ENCODE data around the gene NKX2-8. TPM values are rescaled to one million over a fixed set of nuclear protein-coding genes. Genes with fewer than 3 reads are reported as not detected.

Gene NKX2-8
- total and polyA plus RNA-seq, 2 experiments from 2014 or later, result 0.83 TPM; not detected in 1

- H3K4me3 Mint-ChIP-seq, result peak overlapping the region; percentile 54
- Histone ChIP-seq H3K9me2 (ENCODE audit: insufficient read depth) (no peaks in the 10 kb centered on the region), H3K79me2 (replicated peaks; ENCODE audit: insufficient read depth) (no peaks in the 10 kb centered on the region), H3F3A (replicated peaks; ENCODE audit: low read depth) (peaks cover 23% of the 10 kb centered on the region), H3K27me3 (ENCODE audit: insufficient read depth) (peaks cover 100% of the 10 kb centered on the region), H3K36me3 (ENCODE audit: insufficient read depth) (no peaks in the 10 kb centered on the region), H3K4me3 (peak overlapping the region; percentile 58), H4K20me1 (replicated peaks; ENCODE audit: insufficient read depth) (peaks cover 22% of the 10 kb centered on the region), H3K4me2 (peak overlapping the region; percentile 83), H2AFZ (peak overlapping the region; percentile 69), H3K4me1 (ENCODE audit: insufficient read depth) (peaks cover 44% of the 10 kb centered on the region), H3K27ac (ENCODE audit: low read depth) (no peak overlapping the region)
- no peak for DNase-seq (ENCODE audit: low spot score)
- no peak overlapping the region for H3K27ac Mint-ChIP-seq
- no peak; the same call in 2 of the 3 replicates for ATAC-seq
- H3K9me3 Mint-ChIP-seq, result no peaks in the 10 kb centered on the region
- TF ChIP-seq REST (IDR thresholded peaks at IDR 0.05; ENCODE audit: unreplicated experiment), result no peak
- TF ChIP-seq EZH2 (IDR thresholded peaks at IDR 0.05; ENCODE audit: low read depth, unreplicated experiment), result peak; percentile 97
- H3K4me1 Mint-ChIP-seq, result peaks cover 23% of the 10 kb centered on the region
- H3K36me3 Mint-ChIP-seq (ENCODE audit: low read depth), result no peaks in the 10 kb centered on the region
- H3K27me3 Mint-ChIP-seq (ENCODE audit: insufficient read depth, low read depth, poor library complexity), result peaks cover 69% of the 10 kb centered on the region
Measured at GRCh38 chr14:36582874-36583241, 444 bp upstream of the NKX2-8 start.

GRCh38 chr14:36580856-36581831 lies 1.3 kb downstream of the NKX2-8 start:
- H3K27ac Mint-ChIP-seq, result no peak overlapping the region
- peak overlapping the region; percentile 83 for H3K4me2 ChIP-seq
- peak overlapping the region; percentile 63 for H2AFZ ChIP-seq
- no peaks in the 10 kb centered on the region for H3K9me2 ChIP-seq (ENCODE audit: insufficient read depth)
- peak; percentile 38 for ATAC-seq
- H3K36me3 ChIP-seq (ENCODE audit: insufficient read depth), result no peaks in the 10 kb centered on the region
- no peaks in the 10 kb centered on the region for H3K79me2 ChIP-seq (replicated peaks; ENCODE audit: insufficient read depth)
- no peaks in the 10 kb centered on the region for H3K9me3 Mint-ChIP-seq
- H4K20me1 ChIP-seq (replicated peaks; ENCODE audit: insufficient read depth), result peaks cover 26% of the 10 kb centered on the region
- peaks cover 23% of the 10 kb centered on the region for H3K4me1 Mint-ChIP-seq
- H3K4me3 Mint-ChIP-seq, result peak overlapping the region; percentile 63
- H3F3A ChIP-seq (replicated peaks; ENCODE audit: low read depth), result peaks cover 20% of the 10 kb centered on the region
- peaks cover 100% of the 10 kb centered on the region for H3K27me3 ChIP-seq (ENCODE audit: insufficient read depth)
- DNase-seq (ENCODE audit: low spot score), result peak; percentile 83
- TF ChIP-seq EZH2 (IDR thresholded peaks at IDR 0.05; ENCODE audit: low read depth, unreplicated experiment), result peak; percentile 94
- TF ChIP-seq EZH2phosphoT487 (IDR thresholded peaks at IDR 0.05; ENCODE audit: unreplicated experiment), result peak; percentile 98
- TF ChIP-seq NANOG (IDR thresholded peaks at IDR 0.05; ENCODE audit: borderline replicate concordance), result no peak
- H3K27ac ChIP-seq (ENCODE audit: low read depth), result no peak overlapping the region
- peaks cover 40% of the 10 kb centered on the region for H3K4me1 ChIP-seq (ENCODE audit: insufficient read depth)
- peaks cover 52% of the 10 kb centered on the region for H3K27me3 Mint-ChIP-seq (ENCODE audit: insufficient read depth, low read depth, poor library complexity)
- H3K4me3 ChIP-seq, result peak overlapping the region; percentile 55
- H3K36me3 Mint-ChIP-seq (ENCODE audit: low read depth), result no peaks in the 10 kb centered on the region
